Measurements from ENCODE around the gene PAX8. TPM values are rescaled to one million over a fixed set of nuclear protein-coding genes. Genes with fewer than 3 reads are reported as not detected.
A peak's percentile ranks its signal among the peaks of the same experiment; 100 is the strongest.

PAX8 gene
- total RNA-seq, 1 experiment from 2014 or later, result 3.1 TPM

GRCh38 chr2:113209646-113210171 lies 69.0 kb downstream of the PAX8 start:
- ChIA-PET CTCF (no interaction called here), POLR2A (ENCODE audit: low non-redundant PET) (no interaction called here)
- DNase-seq (ENCODE audit: low spot score), result no peak
- no peak for TF ChIP-seq EZH2 (IDR thresholded peaks at IDR 0.05; ENCODE audit: borderline replicate concordance, low read depth, low read length, poor library complexity, severe bottlenecking)
- TF ChIP-seq CTCF (conservative IDR thresholded peaks at IDR 0.05; ENCODE audit: low read depth, low read length), result no peak
- Histone ChIP-seq H3K4me1 (ENCODE audit: insufficient read depth, low read length, poor library complexity, severe bottlenecking) (peaks cover 34% of the 10 kb centered on the region), H3K36me3 (ENCODE audit: insufficient read depth, low read length, poor library complexity, severe bottlenecking) (no peaks in the 10 kb centered on the region), H3K4me3 (ENCODE audit: low read depth, low read length, poor library complexity, severe bottlenecking) (no peak overlapping the region), H3K9me3 (ENCODE audit: low read depth, low read length, poor library complexity, severe bottlenecking) (no peaks in the 10 kb centered on the region), H3K27ac (ENCODE audit: low read depth, low read length, poor library complexity, severe bottlenecking) (no peak overlapping the region), H3K27me3 (replicated peaks; ENCODE audit: insufficient read depth, low read depth, low read length, poor library complexity) (no peaks in the 10 kb centered on the region)
- intact Hi-C loops (cut with micrococcal nuclease; ENCODE audit: unreplicated experiment), result loop anchor here (10.0 kb wide), 1 partner anchor 75 kb away; no protein-coding TSS in a partner anchor
- no TSS peak for BruUV-seq (replicated peaks)

GRCh38 chr2:113209011-113209645 lies 69.6 kb downstream of the PAX8 start:
- BruUV-seq (replicated peaks), result no TSS peak
- no peaks in the 10 kb centered on the region for H3K27me3 ChIP-seq (replicated peaks; ENCODE audit: insufficient read depth, low read depth, low read length, poor library complexity)
- ChIA-PET CTCF (interaction anchor here (0.9 kb wide), 1 partner anchor 8 kb away, joined by 3 read pairs; no protein-coding TSS in a partner anchor), POLR2A (ENCODE audit: low non-redundant PET) (no interaction called here)
- no peaks in the 10 kb centered on the region for H3K36me3 ChIP-seq (ENCODE audit: insufficient read depth, low read length, poor library complexity, severe bottlenecking)
- no peak overlapping the region for H3K27ac ChIP-seq (ENCODE audit: low read depth, low read length, poor library complexity, severe bottlenecking)
- DNase-seq (ENCODE audit: low spot score), result peak; percentile 56
- no peak overlapping the region for H3K4me3 ChIP-seq (ENCODE audit: low read depth, low read length, poor library complexity, severe bottlenecking)
- TF ChIP-seq EZH2 (IDR thresholded peaks at IDR 0.05; ENCODE audit: borderline replicate concordance, low read depth, low read length, poor library complexity, severe bottlenecking) (no peak), CTCF (conservative IDR thresholded peaks at IDR 0.05; ENCODE audit: low read depth, low read length) (no peak)
- H3K9me3 ChIP-seq (ENCODE audit: low read depth, low read length, poor library complexity, severe bottlenecking), result no peaks in the 10 kb centered on the region
- intact Hi-C loops (cut with micrococcal nuclease; ENCODE audit: unreplicated experiment), result loop anchor here (10.0 kb wide), 1 partner anchor 76 kb away; no protein-coding TSS in a partner anchor
- peaks cover 34% of the 10 kb centered on the region for H3K4me1 ChIP-seq (ENCODE audit: insufficient read depth, low read length, poor library complexity, severe bottlenecking)

GRCh38 chr2:113208396-113208795 lies 70.3 kb downstream of the PAX8 start:
- BruUV-seq (replicated peaks), result no TSS peak
- Histone ChIP-seq H3K4me3 (ENCODE audit: low read depth, low read length, poor library complexity, severe bottlenecking) (no peak overlapping the region), H3K27ac (ENCODE audit: low read depth, low read length, poor library complexity, severe bottlenecking) (no peak overlapping the region), H3K9me3 (ENCODE audit: low read depth, low read length, poor library complexity, severe bottlenecking) (no peaks in the 10 kb centered on the region), H3K27me3 (replicated peaks; ENCODE audit: insufficient read depth, low read depth, low read length, poor library complexity) (no peaks in the 10 kb centered on the region), H3K36me3 (ENCODE audit: insufficient read depth, low read length, poor library complexity, severe bottlenecking) (no peaks in the 10 kb centered on the region), H3K4me1 (ENCODE audit: insufficient read depth, low read length, poor library complexity, severe bottlenecking) (peaks cover 34% of the 10 kb centered on the region)
- intact Hi-C loops (cut with micrococcal nuclease; ENCODE audit: unreplicated experiment), result loop anchor here (10.0 kb wide), 1 partner anchor 76 kb away; no protein-coding TSS in a partner anchor
- ChIA-PET POLR2A (ENCODE audit: low non-redundant PET) (no interaction called here), CTCF (interaction anchor here (0.9 kb wide), 1 partner anchor 9 kb away, joined by 3 read pairs; no protein-coding TSS in a partner anchor)
- TF ChIP-seq EZH2 (IDR thresholded peaks at IDR 0.05; ENCODE audit: borderline replicate concordance, low read depth, low read length, poor library complexity, severe bottlenecking) (no peak), CTCF (conservative IDR thresholded peaks at IDR 0.05; ENCODE audit: low read depth, low read length) (no peak)
- DNase-seq (ENCODE audit: low spot score), result no peak
